GM18870 (cell line): ENCODE data around the gene DNAH7.
"Not testable (repeated sequence)": the region's sequence is repeated elsewhere in the genome, so short reads cannot be mapped to it uniquely, and the experiment has no call there.

Source experiments
- ATAC-seq: cut with Tn5 transposase; IDR thresholded peaks from one replicate; pipeline ENCODE4 v1.9.1; 2021; ENCODE audit warnings: moderate library complexity; ENCODE audit not compliant: unreplicated experiment

Gene DNAH7

GRCh38 chr2:195985741-195986140 lies 82.9 kb downstream of the DNAH7 start:
- no peak for ATAC-seq

GRCh38 chr2:195984923-195985726 lies 83.5 kb downstream of the DNAH7 start:
- no peak for ATAC-seq

- ATAC-seq, result no peak
Observed at GRCh38 chr2:195967336-195967735, 101.3 kb downstream of the DNAH7 start.

- ATAC-seq, result peak; percentile 89
Observed at GRCh38 chr2:195961873-195962272, 106.8 kb downstream of the DNAH7 start.

- ATAC-seq, result no peak
Observed at GRCh38 chr2:195959341-195959740, 109.3 kb downstream of the DNAH7 start.

- ATAC-seq, result no peak
Observed at GRCh38 chr2:195956725-195957124, 111.9 kb downstream of the DNAH7 start.

- no peak for ATAC-seq
Observed at GRCh38 chr2:195945056-195945455, 123.6 kb downstream of the DNAH7 start.

GRCh38 chr2:195937176-195937575 lies 131.5 kb downstream of the DNAH7 start:
- ATAC-seq, result no peak

- ATAC-seq, result no peak
Observed at GRCh38 chr2:195934484-195934883, 134.2 kb downstream of the DNAH7 start.

GRCh38 chr2:195929531-195929930 lies 139.1 kb downstream of the DNAH7 start:
- no peak for ATAC-seq

GRCh38 chr2:195925120-195925519 lies 143.5 kb downstream of the DNAH7 start:
- ATAC-seq, result no peak

- ATAC-seq, result no peak
Observed at GRCh38 chr2:195923889-195924288, 144.7 kb downstream of the DNAH7 start.

GRCh38 chr2:195917021-195917600 lies 151.5 kb downstream of the DNAH7 start:
- not testable (repeated sequence) for ATAC-seq

GRCh38 chr2:195912079-195912478 lies 156.6 kb downstream of the DNAH7 start:
- ATAC-seq, result no peak

GRCh38 chr2:195910570-195910969 lies 158.1 kb downstream of the DNAH7 start:
- ATAC-seq, result no peak

- ATAC-seq, result no peak
Observed at GRCh38 chr2:195909926-195910325, 158.7 kb downstream of the DNAH7 start.

GRCh38 chr2:195907474-195907873 lies 161.2 kb downstream of the DNAH7 start:
- no peak for ATAC-seq

- no peak for ATAC-seq
Observed at GRCh38 chr2:195903956-195904355, 164.7 kb downstream of the DNAH7 start.

GRCh38 chr2:195902857-195903256 lies 165.8 kb downstream of the DNAH7 start:
- ATAC-seq, result no peak

GRCh38 chr2:195899226-195899625 lies 169.4 kb downstream of the DNAH7 start:
- ATAC-seq, result no peak

GRCh38 chr2:195898505-195899191 lies 170.0 kb downstream of the DNAH7 start:
- no peak for ATAC-seq

GRCh38 chr2:195891081-195891480 lies 177.6 kb downstream of the DNAH7 start:
- no peak for ATAC-seq
